Mucosa of stomach (tissue), 1 donor: ENCODE measurements around the gene TAPBP.

Experiments used
- H3K27me3 ChIP-seq: one replicate; pipeline ENCODE4 v1.7.0; 2013; ENCODE audit warnings: mild to moderate bottlenecking, low read length; ENCODE audit not compliant: control insufficient read depth, insufficient read depth
- H3K36me3 ChIP-seq: one replicate; pipeline ENCODE4 v1.7.0; 2013; ENCODE audit warnings: low read length; ENCODE audit not compliant: control insufficient read depth, insufficient read depth
- H3K4me1 ChIP-seq: one replicate; pipeline ENCODE4 v1.7.0; 2013; ENCODE audit warnings: mild to moderate bottlenecking, low read length; ENCODE audit not compliant: control insufficient read depth, insufficient read depth
- H3K4me3 ChIP-seq: one replicate; pipeline ENCODE4 v1.7.0; 2013; ENCODE audit warnings: low read length
- H3K9ac ChIP-seq: one replicate; pipeline ENCODE4 v1.7.0; 2013; ENCODE audit warnings: mild to moderate bottlenecking, low read length, moderate library complexity
- H3K9me3 ChIP-seq: one replicate; pipeline ENCODE4 v1.7.0; 2013; ENCODE audit warnings: mild to moderate bottlenecking, low read length, moderate library complexity; ENCODE audit not compliant: control insufficient read depth
- donor health status: Pancreatic carcinoma.

The TAPBP gene

GRCh38 chr6:33339193-33339592, 25.3 kb upstream of the TAPBP start:
- Histone ChIP-seq H3K4me1 (no peaks in the 10 kb centered on the region), H3K9me3 (no peaks in the 10 kb centered on the region), H3K4me3 (no peak overlapping the region), H3K9ac (no peak overlapping the region), H3K27me3 (no peaks in the 10 kb centered on the region), H3K36me3 (no peaks in the 10 kb centered on the region)

- Histone ChIP-seq H3K4me1 (no peaks in the 10 kb centered on the region), H3K9me3 (no peaks in the 10 kb centered on the region), H3K4me3 (no peak overlapping the region), H3K36me3 (no peaks in the 10 kb centered on the region), H3K27me3 (no peaks in the 10 kb centered on the region), H3K9ac (no peak overlapping the region)
These were observed 22.6 kb upstream of the TAPBP start for GRCh38 chr6:33336495-33336894.

GRCh38 chr6:33335916-33336315, 22.0 kb upstream of the TAPBP start:
- H3K9ac ChIP-seq, result no peak overlapping the region
- H3K4me1 ChIP-seq, result no peaks in the 10 kb centered on the region
- H3K36me3 ChIP-seq, result no peaks in the 10 kb centered on the region
- H3K27me3 ChIP-seq, result no peaks in the 10 kb centered on the region
- no peaks in the 10 kb centered on the region for H3K9me3 ChIP-seq
- no peak overlapping the region for H3K4me3 ChIP-seq

GRCh38 chr6:33333666-33334065, 19.8 kb upstream of the TAPBP start:
- H3K27me3 ChIP-seq, result no peaks in the 10 kb centered on the region
- no peaks in the 10 kb centered on the region for H3K9me3 ChIP-seq
- no peaks in the 10 kb centered on the region for H3K36me3 ChIP-seq
- no peak overlapping the region for H3K4me3 ChIP-seq
- H3K4me1 ChIP-seq, result no peaks in the 10 kb centered on the region
- H3K9ac ChIP-seq, result no peak overlapping the region

GRCh38 chr6:33330736-33331135, 16.9 kb upstream of the TAPBP start:
- no peak overlapping the region for H3K9ac ChIP-seq

GRCh38 chr6:33329058-33329457, 15.2 kb upstream of the TAPBP start:
- no peaks in the 10 kb centered on the region for H3K27me3 ChIP-seq
- no peak overlapping the region for H3K4me3 ChIP-seq
- H3K9ac ChIP-seq, result no peak overlapping the region
- H3K4me1 ChIP-seq, result peaks cover 1% of the 10 kb centered on the region
- no peaks in the 10 kb centered on the region for H3K36me3 ChIP-seq
- H3K9me3 ChIP-seq, result no peaks in the 10 kb centered on the region

More at GRCh38 chr6:33330736-33331135, 16.9 kb upstream of the TAPBP start:
- H3K27me3 ChIP-seq, result no peaks in the 10 kb centered on the region
- H3K36me3 ChIP-seq, result no peaks in the 10 kb centered on the region
- no peak overlapping the region for H3K4me3 ChIP-seq
- H3K9me3 ChIP-seq, result no peaks in the 10 kb centered on the region
- no peaks in the 10 kb centered on the region for H3K4me1 ChIP-seq

- no peaks in the 10 kb centered on the region for H3K9me3 ChIP-seq
- no peaks in the 10 kb centered on the region for H3K27me3 ChIP-seq
- peak overlapping the region; percentile 95 for H3K9ac ChIP-seq
- peaks cover 33% of the 10 kb centered on the region for H3K4me1 ChIP-seq
- H3K36me3 ChIP-seq, result peaks cover 16% of the 10 kb centered on the region
- peak overlapping the region; percentile 66 for H3K4me3 ChIP-seq
These were observed 10.2 kb upstream of the TAPBP start for GRCh38 chr6:33324125-33324524.

GRCh38 chr6:33323623-33323948, 9.7 kb upstream of the TAPBP start:
- no peaks in the 10 kb centered on the region for H3K9me3 ChIP-seq
- H3K9ac ChIP-seq, result peak overlapping the region; percentile 95
- H3K4me3 ChIP-seq, result peak overlapping the region; percentile 66
- no peaks in the 10 kb centered on the region for H3K27me3 ChIP-seq
- peaks cover 38% of the 10 kb centered on the region for H3K4me1 ChIP-seq
- H3K36me3 ChIP-seq, result peaks cover 21% of the 10 kb centered on the region

GRCh38 chr6:33321227-33321626, 7.3 kb upstream of the TAPBP start:
- H3K9ac ChIP-seq, result peak overlapping the region; percentile 95
- peaks cover 52% of the 10 kb centered on the region for H3K4me1 ChIP-seq
- no peaks in the 10 kb centered on the region for H3K9me3 ChIP-seq
- peaks cover 21% of the 10 kb centered on the region for H3K36me3 ChIP-seq
- no peak overlapping the region for H3K4me3 ChIP-seq
- H3K27me3 ChIP-seq, result no peaks in the 10 kb centered on the region

GRCh38 chr6:33320315-33321181, 6.7 kb upstream of the TAPBP start:
- Histone ChIP-seq H3K4me3 (no peak overlapping the region), H3K9me3 (no peaks in the 10 kb centered on the region), H3K9ac (peak overlapping the region; percentile 10), H3K27me3 (no peaks in the 10 kb centered on the region), H3K36me3 (peaks cover 21% of the 10 kb centered on the region), H3K4me1 (peaks cover 53% of the 10 kb centered on the region)

GRCh38 chr6:33319939-33320314, 6.0 kb upstream of the TAPBP start:
- Histone ChIP-seq H3K9me3 (no peaks in the 10 kb centered on the region), H3K36me3 (peaks cover 21% of the 10 kb centered on the region), H3K4me1 (peaks cover 59% of the 10 kb centered on the region), H3K27me3 (no peaks in the 10 kb centered on the region), H3K4me3 (no peak overlapping the region), H3K9ac (peak overlapping the region; percentile 10)

- Histone ChIP-seq H3K27me3 (no peaks in the 10 kb centered on the region), H3K4me1 (peaks cover 58% of the 10 kb centered on the region), H3K9ac (peak overlapping the region; percentile 40), H3K4me3 (no peak overlapping the region), H3K36me3 (peaks cover 21% of the 10 kb centered on the region), H3K9me3 (no peaks in the 10 kb centered on the region)
These were observed 4.7 kb upstream of the TAPBP start for GRCh38 chr6:33318426-33319073.
